ENCODE results near the gene MIP. TPM values are rescaled to one million over a fixed set of nuclear protein-coding genes. Genes with fewer than 3 reads are reported as not detected.

MIP gene
- not detected in 2 replicates for total RNA-seq

GRCh38 chr12:56454557-56454956 is at the start of gene MIP:
Gene MIP, minus strand, starts transcription at chr12:56454657. Its CDS starts 44 bp downstream, at chr12:56454613.

GRCh38 chr12:56488041-56488955 is 33.8 kb upstream of the MIP start, which contains the start of gene GLS2:
Gene GLS2, minus strand, starts transcription at chr12:56488161. Its CDS starts 43 bp downstream, at chr12:56488118.

DNA sequence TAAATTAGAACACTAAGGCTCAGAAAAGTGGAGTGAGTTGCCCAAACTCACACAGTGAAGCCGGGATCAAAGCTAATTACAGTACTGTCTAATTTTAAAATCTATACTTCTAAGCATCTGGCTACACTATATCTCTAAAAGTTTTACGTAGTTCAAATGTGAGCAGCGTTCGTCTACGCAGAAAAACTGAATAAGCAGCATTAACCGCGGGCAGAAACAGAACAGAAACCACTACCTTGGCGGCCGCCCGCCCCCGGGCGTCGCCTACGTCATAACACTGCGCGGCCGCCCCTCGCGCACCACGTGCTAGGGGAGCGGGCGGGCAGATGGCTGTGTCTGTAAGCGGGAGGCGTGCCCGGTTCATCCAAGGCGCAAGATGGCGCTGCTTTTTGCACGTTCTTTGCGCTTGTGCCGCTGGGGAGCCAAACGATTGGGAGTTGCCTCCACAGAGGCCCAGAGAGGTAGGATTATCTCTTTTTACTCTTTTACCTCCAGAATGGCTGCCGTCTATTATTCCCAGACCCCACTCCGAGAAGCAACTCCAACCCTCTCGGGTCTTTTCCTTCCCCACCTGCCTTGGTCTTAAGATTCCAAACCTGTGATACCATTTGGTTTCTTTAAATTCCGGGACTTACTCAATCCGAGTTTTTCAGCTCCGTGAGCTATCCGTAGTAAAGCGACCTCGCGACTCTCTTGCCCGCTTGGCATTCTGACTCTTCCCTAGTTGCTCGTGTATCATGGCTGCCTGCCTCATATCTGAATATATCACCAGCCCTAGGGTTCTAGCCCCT is 14.0 kb upstream of the MIP start, which contains the start of gene SPRYD4:
SPRYD4 (plus strand) TSS at position 363 of the 791 bp plus-strand sequence; CDS start at position 377, 14 bp downstream.

GRCh38 chr12:56448860-56449621 is 5.4 kb downstream of the MIP start, which contains the start of gene TIMELESS:
Gene TIMELESS, minus strand, starts transcription at chr12:56449426. Its CDS starts 15,256 bp downstream, at chr12:56434170.

Other genes with a start within 250 kb of the MIP start
- gene RNF41, start 232.7 kb downstream of the MIP start, total RNA-seq, result 56.3 and 58.7 TPM in 2 replicates
- 53.5 and 63.5 TPM in 2 replicates for gene NABP2, start 230.3 kb downstream of the MIP start, total RNA-seq
- gene SLC39A5, start 224.6 kb downstream of the MIP start, total RNA-seq, result 0.15 TPM in 1 of 2 replicates, not detected in the other
- 10.9 and 15.1 TPM in 2 replicates for gene ANKRD52, start 196.3 kb downstream of the MIP start, total RNA-seq
- 7.1 and 7.3 TPM in 2 replicates for gene COQ10A, start 187.7 kb downstream of the MIP start, total RNA-seq
- gene CS, start 154.3 kb downstream of the MIP start, total RNA-seq, result 123 and 126 TPM in 2 replicates
- 63.4 and 79.1 TPM in 2 replicates for gene CNPY2, start 138.7 kb downstream of the MIP start, total RNA-seq
- gene PAN2, start 120.7 kb downstream of the MIP start, total RNA-seq, result 14.6 TPM in 2 replicates
- 0.15 TPM in 1 of 2 replicates, not detected in the other for gene IL23A, start 115.8 kb downstream of the MIP start, total RNA-seq
- 78.0 and 79.9 TPM in 2 replicates for gene STAT2, start 94.5 kb downstream of the MIP start, total RNA-seq
- not detected in 2 replicates for gene APOF, start 91.8 kb downstream of the MIP start, total RNA-seq
- gene TIMELESS, start 5.2 kb downstream of the MIP start, total RNA-seq, result 22.7 and 24.5 TPM in 2 replicates
- 1.2 and 1.3 TPM in 2 replicates for gene SPRYD4, start 13.9 kb upstream of the MIP start, total RNA-seq
- gene GLS2, start 33.5 kb upstream of the MIP start, total RNA-seq, result under 0.01 TPM in 2 replicates
- 12.2 and 12.6 TPM in 2 replicates for gene RBMS2, start 67.2 kb upstream of the MIP start, total RNA-seq
- 27.7 and 36.3 TPM in 2 replicates for gene BAZ2A, start 175.7 kb upstream of the MIP start, total RNA-seq
- 585 and 663 TPM in 2 replicates for gene ATP5F1B, start 191.3 kb upstream of the MIP start, total RNA-seq
- 100 and 110 TPM in 2 replicates for gene PTGES3, start 233.6 kb upstream of the MIP start, total RNA-seq